Ureter (tissue), 1 donor: ENCODE data around the gene CYSTM1. TPM values are rescaled to one million over a fixed set of nuclear protein-coding genes. Genes with fewer than 3 reads are reported as not detected.
A peak's percentile ranks its signal among the peaks of the same experiment; 100 is the strongest.

Experiments
- DNase-seq: peaks from one replicate; pipeline ENCODE4 v3.0.0-alpha.2; 2020; ENCODE audit warnings: low spot score
- total RNA-seq: library from RNA; stranded (reverse); gene quantifications from one replicate; pipeline ENCODE4 v1.2.4, GENCODE V29; 2023
- donor health status: DM: yes; HTN: yes; CAD: no.

CYSTM1 gene
- total RNA-seq, 1 donor from 2014 or later, result 99.1 TPM

- DNase-seq, result no peak
Measured at GRCh38 chr5:140235791-140236551, 61.0 kb downstream of the CYSTM1 start.

GRCh38 chr5:140236891-140237598 lies 62.1 kb downstream of the CYSTM1 start:
- DNase-seq, result peak; percentile 79

- DNase-seq, result no peak
Measured at GRCh38 chr5:140238756-140239155, 63.8 kb downstream of the CYSTM1 start.

- no peak for DNase-seq
Measured at GRCh38 chr5:140239461-140239860, 64.5 kb downstream of the CYSTM1 start.

- DNase-seq, result peak; percentile 59
Measured at GRCh38 chr5:140239939-140240700, 65.1 kb downstream of the CYSTM1 start.

- peak; percentile 92 for DNase-seq
Measured at GRCh38 chr5:140240987-140241706, 66.2 kb downstream of the CYSTM1 start.

GRCh38 chr5:140242099-140242498 lies 67.1 kb downstream of the CYSTM1 start:
- DNase-seq, result no peak

GRCh38 chr5:140242890-140243585 lies 68.0 kb downstream of the CYSTM1 start:
- no peak for DNase-seq

- DNase-seq, result no peak
Measured at GRCh38 chr5:140243706-140244250, 68.8 kb downstream of the CYSTM1 start.

- DNase-seq, result peak; percentile 88
Measured at GRCh38 chr5:140244525-140245025, 69.6 kb downstream of the CYSTM1 start.

- DNase-seq, result no peak
Measured at GRCh38 chr5:140245341-140245740, 70.4 kb downstream of the CYSTM1 start.

GRCh38 chr5:140245926-140246325 lies 70.9 kb downstream of the CYSTM1 start:
- DNase-seq, result no peak

- peak; percentile 49 for DNase-seq
Measured at GRCh38 chr5:140246378-140247122, 71.6 kb downstream of the CYSTM1 start.

- DNase-seq, result no peak
Measured at GRCh38 chr5:140248414-140248813, 73.4 kb downstream of the CYSTM1 start.

- DNase-seq, result no peak
Measured at GRCh38 chr5:140249536-140249935, 74.5 kb downstream of the CYSTM1 start.

- no peak for DNase-seq
Measured at GRCh38 chr5:140250386-140250785, 75.4 kb downstream of the CYSTM1 start.

GRCh38 chr5:140251527-140251973 lies 76.6 kb downstream of the CYSTM1 start:
- DNase-seq, result no peak

GRCh38 chr5:140252470-140253126 lies 77.6 kb downstream of the CYSTM1 start:
- DNase-seq, result no peak

- peak; percentile 52 for DNase-seq
Measured at GRCh38 chr5:140253985-140254384, 79.0 kb downstream of the CYSTM1 start.
